Upper lobe of left lung (tissue), 6 donors: ENCODE measurements around the gene TIGD1. TPM values are rescaled to one million over a fixed set of nuclear protein-coding genes. Genes with fewer than 3 reads are reported as not detected.

Source experiments
- ATAC-seq, 2 donors: fragments of 200-7000 bp; cut with Tn5 transposase; one replicate each; pipeline ENCODE4 v1.9.1; 2022; ENCODE audit warnings: mild to moderate bottlenecking in 2 of 2, moderate library complexity in 2 of 2; ENCODE audit not compliant: low FRiP score in 2 of 2
- DNase-seq, 2 donors: peaks; one replicate each; pipeline ENCODE4 v3.0.0-alpha.2; 2019 to 2020
- H3K27ac ChIP-seq, 4 donors: fragments of 200-600 bp; sonication (generic); one replicate each; pipeline ENCODE4 v1.5.1; 2016 to 2019
- H3K27me3 ChIP-seq, 4 donors: fragments of 200-600 bp; sonication (generic); one replicate each; pipeline ENCODE4 v1.5.1; 2017 to 2019
- H3K36me3 ChIP-seq, 4 donors: fragments of 200-600 bp; sonication (generic); one replicate each; pipeline ENCODE4 v1.5.1; 2016 to 2019
- H3K4me1 ChIP-seq, 4 donors: fragments of 200-600 bp; sonication (generic); one replicate each; pipeline ENCODE4 v1.5.1; 2018 to 2019
- H3K4me3 ChIP-seq, 4 donors: fragments of 200-600 bp; sonication (generic); one replicate each; pipeline ENCODE4 v1.5.1; 2017 to 2019; ENCODE audit warnings: mild to moderate bottlenecking in 2 of 4, moderate library complexity in 1 of 4
- H3K9me3 ChIP-seq, 4 donors: fragments of 200-600 bp; sonication (generic); one replicate each; pipeline ENCODE4 v1.5.1; 2018 to 2019
- CTCF ChIP-seq, 6 experiments: fragments of 450-650 bp in 4 of 6; fragments of 200-600 bp in 2 of 6; sonication (generic) in 2 of 6; IDR thresholded peaks; one replicate each; pipeline ENCODE4 v1.5.1; 2016 to 2019; ENCODE audit warnings: antibody characterized with exemption in 6 of 6
- EP300 ChIP-seq, 4 donors: sonication (generic); formaldehyde crosslinking; IDR thresholded peaks; one replicate each; pipeline ENCODE4 v1.5.1; 2017; ENCODE audit warnings: antibody characterized with exemption in 4 of 4, control low read depth in 2 of 4
- POLR2A ChIP-seq, 4 donors: fragments of 450-650 bp; IDR thresholded peaks; one replicate each; pipeline ENCODE4 v1.5.1; 2016 to 2017; ENCODE audit warnings: antibody characterized with exemption in 4 of 4, mild to moderate bottlenecking in 2 of 4
- POLR2AphosphoS5 ChIP-seq, 2 donors: sonication (generic); formaldehyde crosslinking; IDR thresholded peaks; one replicate each; pipeline ENCODE4 v1.5.1; 2017; ENCODE audit warnings: antibody characterized with exemption in 2 of 2
- WGBS, 2 donors: methylation state at CpG; one replicate each; pipeline ENCODE4 v1.1.5; 2017 to 2018; 5-methylcytosine and 5-hydroxymethylcytosine counted together
- total RNA-seq, 6 donors: library from RNA; depleted of rRNA in 4 of 6; stranded (reverse); fragments of >200 nt in 4 of 6; gene quantifications; one replicate each; pipeline versions ENCODE4 v1.1.0 to v1.2.1, GENCODE V29; 2016 to 2021
- donor health status: DM: no; HTN: no; CAD: no; lungs with moderate emphysema.
- donor health status: DM: no; HTN: yes; CAD: no; lungs with severe emphysema.

Gene TIGD1
- total RNA-seq, 6 donors from 2014 or later: 2.6 to 12.6 (median 4.4) TPM

- Histone ChIP-seq H3K36me3 (no peaks in the 10 kb centered on the region), H3K4me3 (no peak overlapping the region), H3K27me3 (no peaks in the 10 kb centered on the region), H3K9me3 (peaks cover 0 to 7% (median 3%) of the 10 kb centered on the region in 4 donors), H3K27ac (no peak overlapping the region), H3K4me1 (peaks cover 0 to 4% (median 0%) of the 10 kb centered on the region in 4 donors)
- no peak for TF ChIP-seq CTCF (IDR thresholded peaks at IDR 0.05)
- no peak for TF ChIP-seq POLR2AphosphoS5 (IDR thresholded peaks at IDR 0.05)
- TF ChIP-seq EP300 (IDR thresholded peaks at IDR 0.05): no peak
- TF ChIP-seq POLR2A (IDR thresholded peaks at IDR 0.05): no peak
- WGBS, 2 donors: 0 to 17% methylated on average over 1 to 4 of the region's 4 CpGs
- DNase-seq (peak in 1 of 2 donors; percentile 20), ATAC-seq (peak in 1 of 2 donors; percentile 28)
These were observed 11.7 kb downstream of the TIGD1 start for GRCh38 chr2:232538671-232539070.

- Histone ChIP-seq H3K27me3 (no peaks in the 10 kb centered on the region), H3K27ac (no peak overlapping the region), H3K9me3 (peaks cover 0 to 7% (median 3%) of the 10 kb centered on the region in 4 donors), H3K36me3 (no peaks in the 10 kb centered on the region), H3K4me1 (peaks cover 0 to 4% (median 0%) of the 10 kb centered on the region in 4 donors), H3K4me3 (no peak overlapping the region)
- peak in 1 of 2 donors; percentile 16 for DNase-seq
- ATAC-seq: no peak
- 86 to 87% methylated on average over 4 of the region's 4 CpGs for WGBS, 2 donors
- no peak for TF ChIP-seq CTCF (IDR thresholded peaks at IDR 0.05)
- TF ChIP-seq EP300 (IDR thresholded peaks at IDR 0.05): no peak
- no peak for TF ChIP-seq POLR2AphosphoS5 (IDR thresholded peaks at IDR 0.05)
- no peak for TF ChIP-seq POLR2A (IDR thresholded peaks at IDR 0.05)
These were observed 12.9 kb downstream of the TIGD1 start for GRCh38 chr2:232537499-232537898.

- 55 to 59% methylated on average over 5 of the region's 5 CpGs for WGBS, 2 donors
- TF ChIP-seq EP300 (IDR thresholded peaks at IDR 0.05) (no peak), POLR2A (IDR thresholded peaks at IDR 0.05) (no peak), CTCF (IDR thresholded peaks at IDR 0.05) (peak in 3 of 6 experiments; percentile 25 to 59 (median 37)), POLR2AphosphoS5 (IDR thresholded peaks at IDR 0.05) (no peak)
- Histone ChIP-seq H3K27me3 (no peaks in the 10 kb centered on the region), H3K4me3 (no peak overlapping the region), H3K36me3 (no peaks in the 10 kb centered on the region), H3K9me3 (peaks cover 0 to 7% (median 3%) of the 10 kb centered on the region in 4 donors), H3K27ac (no peak overlapping the region), H3K4me1 (peaks cover 0 to 4% (median 0%) of the 10 kb centered on the region in 4 donors)
- DNase-seq (peak in 1 of 2 donors; percentile 49), ATAC-seq (no peak)
These were observed 13.3 kb downstream of the TIGD1 start for GRCh38 chr2:232537079-232537478.

- TF ChIP-seq POLR2A (IDR thresholded peaks at IDR 0.05) (no peak), EP300 (IDR thresholded peaks at IDR 0.05) (no peak), POLR2AphosphoS5 (IDR thresholded peaks at IDR 0.05) (no peak), CTCF (IDR thresholded peaks at IDR 0.05) (no peak)
- Histone ChIP-seq H3K4me1 (no peaks in the 10 kb centered on the region), H3K9me3 (peaks cover 0 to 7% (median 3%) of the 10 kb centered on the region in 4 donors), H3K4me3 (no peak overlapping the region), H3K27ac (no peak overlapping the region), H3K27me3 (no peaks in the 10 kb centered on the region), H3K36me3 (no peaks in the 10 kb centered on the region)
- 81 to 83% methylated on average over 5 of the region's 5 CpGs for WGBS, 2 donors
- peak in 1 of 2 donors; percentile 15 for DNase-seq
- no peak for ATAC-seq
These were observed 14.4 kb downstream of the TIGD1 start for GRCh38 chr2:232535761-232536530.
